HEK293 (cell line): Measurements from ENCODE around the gene NIPBL.

Experiments
- ELK4 ChIP-seq: IDR thresholded peaks from 2 replicates; pipeline ENCODE4 v1.6.1; 2011; ENCODE audit warnings: mild to moderate bottlenecking, low read depth, low read length, borderline replicate concordance
- GLI4 ChIP-seq: fragments of 450-650 bp; formaldehyde crosslinking; IDR thresholded peaks from 2 replicates; pipeline ENCODE4 v1.5.1; 2016; ENCODE audit warnings: missing biosample characterization, missing genetic modification characterization
- ZBTB20 ChIP-seq: fragments of 450-650 bp; formaldehyde crosslinking; IDR thresholded peaks from 2 replicates; pipeline ENCODE4 v1.5.1; 2016; ENCODE audit warnings: missing biosample characterization, missing genetic modification characterization
- ZEB2 ChIP-seq: fragments of 450-650 bp; formaldehyde crosslinking; IDR thresholded peaks from 2 replicates; pipeline ENCODE4 v1.5.1; 2016; ENCODE audit warnings: missing biosample characterization, missing genetic modification characterization
- ZFP41 ChIP-seq: fragments of 450-650 bp; formaldehyde crosslinking; IDR thresholded peaks from 2 replicates; pipeline ENCODE4 v1.5.1; 2016; ENCODE audit warnings: missing biosample characterization, missing genetic modification characterization, borderline replicate concordance
- ZNF423 ChIP-seq: fragments of 450-650 bp; formaldehyde crosslinking; IDR thresholded peaks from 2 replicates; pipeline ENCODE4 v1.5.1; 2016; ENCODE audit warnings: missing biosample characterization, missing genetic modification characterization
- ZNF433 ChIP-seq: fragments of 450-650 bp; formaldehyde crosslinking; IDR thresholded peaks from 2 replicates; pipeline ENCODE4 v1.5.1; 2016; ENCODE audit warnings: missing biosample characterization, missing genetic modification characterization, low read depth
- ZNF549 ChIP-seq: fragments of 450-650 bp; IDR thresholded peaks from 2 replicates; pipeline ENCODE4 v1.5.1; 2018; ENCODE audit warnings: missing biosample characterization, missing genetic modification characterization, mild to moderate bottlenecking, inconsistent platforms, moderate library complexity
- ZXDB ChIP-seq: fragments of 450-650 bp; formaldehyde crosslinking; IDR thresholded peaks from 2 replicates; pipeline ENCODE4 v1.5.1; 2016; ENCODE audit warnings: missing biosample characterization, missing genetic modification characterization
- TF ChIP-seq, protein P1 (sequence below): fragments of 450-650 bp; formaldehyde crosslinking; IDR thresholded peaks from 2 replicates; pipeline ENCODE4 v1.5.1; 2016; ENCODE audit warnings: missing biosample characterization, missing genetic modification characterization
- TF ChIP-seq, protein P2 (sequence below): fragments of 450-650 bp; formaldehyde crosslinking; IDR thresholded peaks from 2 replicates; pipeline ENCODE4 v1.5.1; 2016; ENCODE audit warnings: missing biosample characterization, missing genetic modification characterization

GRCh38 chr5:37039824-37040223 lies 163.3 kb downstream of the NIPBL start:
- TF ChIP-seq ZXDB, result no peak
- TF ChIP-seq, protein P1, sequence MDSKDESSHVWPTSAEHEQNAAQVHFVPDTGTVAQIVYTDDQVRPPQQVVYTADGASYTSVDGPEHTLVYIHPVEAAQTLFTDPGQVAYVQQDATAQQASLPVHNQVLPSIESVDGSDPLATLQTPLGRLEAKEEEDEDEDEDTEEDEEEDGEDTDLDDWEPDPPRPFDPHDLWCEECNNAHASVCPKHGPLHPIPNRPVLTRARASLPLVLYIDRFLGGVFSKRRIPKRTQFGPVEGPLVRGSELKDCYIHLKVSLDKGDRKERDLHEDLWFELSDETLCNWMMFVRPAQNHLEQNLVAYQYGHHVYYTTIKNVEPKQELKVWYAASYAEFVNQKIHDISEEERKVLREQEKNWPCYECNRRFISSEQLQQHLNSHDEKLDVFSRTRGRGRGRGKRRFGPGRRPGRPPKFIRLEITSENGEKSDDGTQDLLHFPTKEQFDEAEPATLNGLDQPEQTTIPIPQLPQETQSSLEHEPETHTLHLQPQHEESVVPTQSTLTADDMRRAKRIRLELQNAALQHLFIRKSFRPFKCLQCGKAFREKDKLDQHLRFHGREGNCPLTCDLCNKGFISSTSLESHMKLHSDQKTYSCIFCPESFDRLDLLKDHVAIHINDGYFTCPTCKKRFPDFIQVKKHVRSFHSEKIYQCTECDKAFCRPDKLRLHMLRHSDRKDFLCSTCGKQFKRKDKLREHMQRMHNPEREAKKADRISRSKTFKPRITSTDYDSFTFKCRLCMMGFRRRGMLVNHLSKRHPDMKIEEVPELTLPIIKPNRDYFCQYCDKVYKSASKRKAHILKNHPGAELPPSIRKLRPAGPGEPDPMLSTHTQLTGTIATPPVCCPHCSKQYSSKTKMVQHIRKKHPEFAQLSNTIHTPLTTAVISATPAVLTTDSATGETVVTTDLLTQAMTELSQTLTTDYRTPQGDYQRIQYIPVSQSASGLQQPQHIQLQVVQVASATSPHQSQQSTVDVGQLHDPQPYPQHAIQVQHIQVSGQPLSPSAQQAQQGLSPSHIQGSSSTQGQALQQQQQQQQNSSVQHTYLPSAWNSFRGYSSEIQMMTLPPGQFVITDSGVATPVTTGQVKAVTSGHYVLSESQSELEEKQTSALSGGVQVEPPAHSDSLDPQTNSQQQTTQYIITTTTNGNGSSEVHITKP (tag by site-specific recombination), result no peak
- no peak for TF ChIP-seq GLI4 (tag by site-specific recombination)
- TF ChIP-seq, protein P2, sequence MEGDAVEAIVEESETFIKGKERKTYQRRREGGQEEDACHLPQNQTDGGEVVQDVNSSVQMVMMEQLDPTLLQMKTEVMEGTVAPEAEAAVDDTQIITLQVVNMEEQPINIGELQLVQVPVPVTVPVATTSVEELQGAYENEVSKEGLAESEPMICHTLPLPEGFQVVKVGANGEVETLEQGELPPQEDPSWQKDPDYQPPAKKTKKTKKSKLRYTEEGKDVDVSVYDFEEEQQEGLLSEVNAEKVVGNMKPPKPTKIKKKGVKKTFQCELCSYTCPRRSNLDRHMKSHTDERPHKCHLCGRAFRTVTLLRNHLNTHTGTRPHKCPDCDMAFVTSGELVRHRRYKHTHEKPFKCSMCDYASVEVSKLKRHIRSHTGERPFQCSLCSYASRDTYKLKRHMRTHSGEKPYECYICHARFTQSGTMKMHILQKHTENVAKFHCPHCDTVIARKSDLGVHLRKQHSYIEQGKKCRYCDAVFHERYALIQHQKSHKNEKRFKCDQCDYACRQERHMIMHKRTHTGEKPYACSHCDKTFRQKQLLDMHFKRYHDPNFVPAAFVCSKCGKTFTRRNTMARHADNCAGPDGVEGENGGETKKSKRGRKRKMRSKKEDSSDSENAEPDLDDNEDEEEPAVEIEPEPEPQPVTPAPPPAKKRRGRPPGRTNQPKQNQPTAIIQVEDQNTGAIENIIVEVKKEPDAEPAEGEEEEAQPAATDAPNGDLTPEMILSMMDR, result no peak
- no peak for TF ChIP-seq ZNF549 (tag by site-specific recombination)
- TF ChIP-seq ZNF423 (tag by site-specific recombination), result no peak
- TF ChIP-seq ZFP41, result no peak
- no peak for TF ChIP-seq ZBTB20 (tag by site-specific recombination)
- TF ChIP-seq ZNF433 (tag by site-specific recombination), result no peak
- TF ChIP-seq ELK4, result no peak
- TF ChIP-seq ZEB2, result no peak
